DMS114 treated with DMSO at 0.1 percent for 48 hours (cell line): ENCODE data around the gene GLUD2.
A peak's percentile ranks its signal among the peaks of the same experiment; 100 is the strongest.
"Not testable (repeated sequence)": the region's sequence is repeated elsewhere in the genome, so short reads cannot be mapped to it uniquely, and the experiment has no call there.

Experiments
- DNase-seq: peaks from one replicate; lab custom pipeline; 2025; ENCODE audit not compliant: unreplicated experiment; lab: John Stamatoyannopoulos, UW

The GLUD2 gene

GRCh38 chrX:121047441-121048419, at the start of gene GLUD2:
GLUD2 (plus strand) TSS chrX:121047610; CDS start chrX:121047685, 75 bp downstream.
- peak; percentile 1 for DNase-seq

- no peak for DNase-seq
Observed at GRCh38 chrX:120999413-120999812, 48.0 kb upstream of the GLUD2 start.

- DNase-seq: peak; percentile 0
Observed at GRCh38 chrX:121000589-121000988, 46.8 kb upstream of the GLUD2 start.

- DNase-seq: no peak
Observed at GRCh38 chrX:121008920-121009319, 38.5 kb upstream of the GLUD2 start.

GRCh38 chrX:121009764-121010163, 37.6 kb upstream of the GLUD2 start:
- no peak for DNase-seq

- DNase-seq: no peak
Observed at GRCh38 chrX:121010218-121010617, 37.2 kb upstream of the GLUD2 start.

- DNase-seq: no peak
Observed at GRCh38 chrX:121011254-121011653, 36.2 kb upstream of the GLUD2 start.

GRCh38 chrX:121013897-121014455, 33.4 kb upstream of the GLUD2 start:
- DNase-seq: no peak

GRCh38 chrX:121014826-121015225, 32.6 kb upstream of the GLUD2 start:
- no peak for DNase-seq

- no peak for DNase-seq
Observed at GRCh38 chrX:121028419-121028818, 19.0 kb upstream of the GLUD2 start.

GRCh38 chrX:121030083-121030482, 17.3 kb upstream of the GLUD2 start:
- no peak for DNase-seq

GRCh38 chrX:121032531-121032930, 14.9 kb upstream of the GLUD2 start:
- DNase-seq: no peak

- DNase-seq: no peak
Observed at GRCh38 chrX:121036137-121036536, 11.3 kb upstream of the GLUD2 start.

- DNase-seq: no peak
Observed at GRCh38 chrX:121036951-121037350, 10.5 kb upstream of the GLUD2 start.

GRCh38 chrX:121050781-121051180, 3.4 kb downstream of the GLUD2 start:
- no peak for DNase-seq

- DNase-seq: no peak
Observed at GRCh38 chrX:121052122-121052521, 4.7 kb downstream of the GLUD2 start.

GRCh38 chrX:121062289-121062688, 14.9 kb downstream of the GLUD2 start:
- no peak for DNase-seq

GRCh38 chrX:121064579-121064978, 17.2 kb downstream of the GLUD2 start:
- no peak for DNase-seq

- not testable (repeated sequence) for DNase-seq
Observed at GRCh38 chrX:121084247-121084646, 36.8 kb downstream of the GLUD2 start.

GRCh38 chrX:121084903-121085611, 37.6 kb downstream of the GLUD2 start:
- DNase-seq: no peak

- no peak for DNase-seq
Observed at GRCh38 chrX:121085612-121086010, 38.2 kb downstream of the GLUD2 start.

GRCh38 chrX:121093011-121093410, 45.6 kb downstream of the GLUD2 start:
- DNase-seq: no peak
